Amniotic epithelial cell (primary cell): ENCODE data around the gene VSIG1.

Experiments used
- DNase-seq: peaks from one replicate; pipeline ENCODE4 v3.0.0-alpha.2; 2010; ENCODE audit warnings: low read depth

Gene VSIG1

DNA sequence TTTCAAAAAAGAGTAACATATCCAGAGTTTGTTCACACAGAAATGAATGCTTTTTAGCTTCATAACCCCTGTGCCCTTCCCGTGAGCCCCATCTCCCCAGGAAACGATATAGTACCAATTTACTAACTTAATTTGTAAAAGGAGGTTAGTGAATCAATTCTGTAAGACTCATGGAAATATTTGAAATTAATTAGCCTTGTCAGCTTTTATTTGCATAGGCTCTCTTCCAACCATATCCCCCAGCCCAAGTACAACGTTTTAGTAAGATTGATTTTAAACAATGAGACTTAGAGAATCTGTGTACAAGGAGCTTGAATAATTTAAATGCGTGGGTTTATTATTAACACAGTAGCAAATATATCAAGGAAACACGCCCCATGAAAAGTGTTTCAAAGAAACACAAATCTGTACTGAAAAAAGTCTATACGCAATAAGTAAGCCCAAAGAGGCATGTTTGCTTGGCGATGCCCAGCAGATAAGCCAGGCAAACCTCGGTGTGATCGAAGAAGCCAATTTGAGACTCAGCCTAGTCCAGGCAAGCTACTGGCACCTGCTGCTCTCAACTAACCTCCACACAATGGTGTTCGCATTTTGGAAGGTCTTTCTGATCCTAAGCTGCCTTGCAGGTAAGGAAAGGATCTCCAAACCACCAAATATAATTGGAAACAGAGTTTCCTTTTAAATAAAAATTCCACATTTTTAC is at the start of gene VSIG1:
Gene VSIG1, plus strand, starts transcription at position 512 of the 703 bp plus-strand sequence. Its CDS starts 66 bp downstream, at position 578.
- no peak for DNase-seq

- DNase-seq = no peak
These were observed 48.7 kb upstream of the VSIG1 start for GRCh38 chrX:107996124-107996523.

DNA sequence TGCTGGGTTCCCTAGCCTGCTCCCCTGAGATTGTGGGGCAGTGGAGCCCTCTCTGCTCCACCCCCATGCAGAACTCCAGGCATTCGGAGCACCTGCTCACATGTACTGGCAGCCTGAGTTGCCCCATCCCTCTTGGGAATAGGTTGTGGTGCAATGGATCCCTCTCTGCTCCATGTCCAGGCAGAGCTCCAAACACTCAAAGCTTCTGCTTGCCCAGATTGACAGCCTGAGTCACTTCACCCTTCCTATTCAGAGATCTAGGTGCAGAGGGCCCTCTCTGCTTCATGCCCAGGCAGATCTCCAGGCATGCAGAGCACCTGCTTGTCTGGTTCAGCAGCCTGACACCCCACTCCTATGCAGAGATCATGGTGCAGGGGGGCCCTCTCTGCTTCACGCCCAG is 44.1 kb upstream of the VSIG1 start:
- no peak for DNase-seq

GRCh38 chrX:108001218-108001814 is 43.5 kb upstream of the VSIG1 start:
- DNase-seq = peak; percentile 49

GRCh38 chrX:108018656-108019381 is 26.0 kb upstream of the VSIG1 start:
- DNase-seq = no peak

- DNase-seq = no peak
These were observed 25.4 kb upstream of the VSIG1 start for GRCh38 chrX:108019382-108019875.

DNA sequence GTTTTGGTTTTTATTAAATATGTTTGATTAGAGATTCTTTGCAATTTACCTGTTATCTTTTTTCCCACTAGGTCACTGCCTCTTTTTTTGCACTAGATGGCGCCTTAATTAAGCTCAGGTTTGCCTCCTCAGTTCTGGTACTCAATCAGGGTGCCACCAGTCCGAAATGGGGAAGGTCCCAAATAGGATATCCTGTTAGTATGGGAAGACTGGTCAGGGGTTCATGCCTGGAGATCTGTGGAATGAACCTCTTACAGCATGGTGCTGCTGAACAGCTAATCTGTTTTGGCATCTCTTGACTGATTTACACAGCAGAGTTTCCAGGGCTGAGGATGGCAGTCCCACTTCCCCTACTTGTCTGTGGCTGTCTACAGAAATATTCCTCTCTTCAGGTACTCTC is 24.2 kb upstream of the VSIG1 start:
- DNase-seq = peak; percentile 18

DNA sequence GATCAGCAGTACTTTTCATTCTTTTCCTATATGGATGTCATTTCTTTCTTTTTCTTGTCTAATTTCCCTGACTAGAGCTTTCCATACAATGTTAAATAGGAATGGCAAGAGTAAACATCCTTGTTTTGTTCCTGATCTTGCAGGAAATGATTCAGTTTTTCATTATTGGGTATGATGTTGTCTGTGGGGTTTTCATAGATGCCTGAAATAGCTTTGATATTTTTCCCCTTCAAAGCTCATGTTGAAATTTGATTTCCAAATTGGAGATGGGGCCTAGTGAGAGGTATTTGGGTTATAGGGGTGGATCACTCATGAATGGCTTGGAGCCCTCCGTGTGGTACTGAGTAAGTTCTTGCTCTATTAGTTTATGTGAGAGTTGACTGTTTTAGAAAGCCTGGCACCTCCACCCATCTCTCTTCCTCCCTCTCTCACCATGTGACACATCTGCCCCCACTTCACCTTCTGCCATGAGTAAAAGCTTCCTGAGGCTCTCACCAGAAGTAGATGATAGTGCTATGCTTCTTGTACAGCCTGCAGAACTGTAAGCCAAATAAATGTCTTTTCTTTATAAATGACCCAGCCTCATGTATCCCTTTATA is 22.3 kb upstream of the VSIG1 start:
- DNase-seq = peak; percentile 22

GRCh38 chrX:108025376-108025775 is 19.5 kb upstream of the VSIG1 start:
- no peak for DNase-seq

- DNase-seq = no peak
These were observed 18.8 kb upstream of the VSIG1 start for GRCh38 chrX:108025954-108026600.

- DNase-seq = no peak
These were observed 16.0 kb upstream of the VSIG1 start for GRCh38 chrX:108028854-108029253.

DNA sequence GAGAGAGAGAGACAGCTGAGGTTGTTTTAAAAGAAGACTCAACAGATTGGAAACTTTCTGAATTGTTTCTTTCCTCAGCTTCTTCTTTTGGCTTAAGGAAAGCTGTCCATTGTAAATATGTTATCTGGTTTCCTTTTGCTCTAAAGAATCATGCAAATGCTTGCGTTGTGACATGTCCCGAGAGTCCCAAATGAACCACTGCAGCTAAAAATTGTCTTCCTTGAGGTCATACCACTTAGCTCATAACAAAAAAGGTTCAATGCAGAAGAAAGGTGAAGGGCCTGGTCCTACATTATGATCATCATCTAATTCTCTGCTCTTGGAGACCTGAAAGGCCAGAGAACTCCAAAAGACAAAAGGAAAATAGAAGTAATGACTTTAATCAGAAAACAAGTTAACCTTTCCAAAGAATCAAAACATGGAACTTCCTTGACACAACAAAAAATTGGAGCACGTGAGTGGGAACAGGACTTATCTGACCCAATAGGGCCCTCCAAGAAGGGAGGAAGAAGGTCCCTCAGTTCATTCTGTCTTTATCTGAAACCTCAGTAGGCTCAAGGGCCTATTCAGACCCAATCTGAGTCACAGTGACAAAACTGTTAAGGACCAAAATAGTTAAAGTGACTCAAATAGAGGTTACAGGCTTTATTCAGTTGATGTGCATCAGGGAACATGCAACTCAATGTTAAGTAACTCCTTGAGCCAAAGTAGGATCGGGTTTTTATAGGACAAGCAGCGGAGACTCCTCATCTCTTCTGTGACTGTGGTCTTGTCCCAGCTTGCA is 14.7 kb upstream of the VSIG1 start:
- DNase-seq = no peak

GRCh38 chrX:108032944-108033343 is 11.9 kb upstream of the VSIG1 start:
- no peak for DNase-seq

DNA sequence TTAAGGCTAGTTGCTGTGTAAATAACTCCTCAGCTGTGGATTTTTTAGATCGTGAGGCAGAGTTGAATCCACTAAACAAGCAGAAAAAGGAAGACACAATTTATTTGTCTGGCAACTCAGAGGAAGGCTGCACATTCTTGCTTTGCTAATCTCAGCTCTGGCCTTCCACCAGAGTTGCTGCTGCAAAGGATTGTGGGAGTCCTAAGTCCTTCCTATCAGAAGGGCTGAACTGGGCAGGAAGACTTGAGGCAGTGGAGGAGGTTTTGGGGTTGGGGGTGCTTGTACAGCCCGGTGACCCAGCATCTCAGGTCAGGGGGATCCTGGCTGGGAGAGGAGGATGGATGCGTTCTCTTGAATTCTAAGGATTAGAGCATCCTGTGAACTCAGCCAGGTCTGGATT is 11.0 kb upstream of the VSIG1 start:
- peak; percentile 41 for DNase-seq

- DNase-seq = no peak
These were observed 10.1 kb upstream of the VSIG1 start for GRCh38 chrX:108034725-108035124.

GRCh38 chrX:108036298-108036973 is 8.4 kb upstream of the VSIG1 start:
- DNase-seq = peak; percentile 91

DNA sequence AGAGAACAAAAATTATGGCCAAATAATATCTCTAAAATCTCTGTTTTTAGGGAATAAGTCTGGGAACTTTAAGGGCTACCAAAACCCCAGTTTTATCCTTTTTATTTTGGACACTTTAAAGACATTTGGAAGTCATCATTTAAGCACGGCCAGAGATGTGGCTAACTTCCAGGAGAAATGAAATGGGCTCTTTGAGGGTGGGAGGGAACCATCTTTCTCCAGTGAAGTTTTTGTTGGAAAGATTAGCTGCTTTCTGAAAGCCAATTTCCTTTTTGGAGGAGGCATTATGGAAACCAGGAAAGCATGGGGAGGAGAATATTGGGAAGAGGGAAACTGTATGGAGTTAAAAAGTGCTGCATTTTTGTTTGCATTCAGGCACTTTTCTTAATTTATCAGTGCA is 4.8 kb downstream of the VSIG1 start:
- DNase-seq = no peak

GRCh38 chrX:108053218-108053617 is 8.4 kb downstream of the VSIG1 start:
- no peak for DNase-seq

DNA sequence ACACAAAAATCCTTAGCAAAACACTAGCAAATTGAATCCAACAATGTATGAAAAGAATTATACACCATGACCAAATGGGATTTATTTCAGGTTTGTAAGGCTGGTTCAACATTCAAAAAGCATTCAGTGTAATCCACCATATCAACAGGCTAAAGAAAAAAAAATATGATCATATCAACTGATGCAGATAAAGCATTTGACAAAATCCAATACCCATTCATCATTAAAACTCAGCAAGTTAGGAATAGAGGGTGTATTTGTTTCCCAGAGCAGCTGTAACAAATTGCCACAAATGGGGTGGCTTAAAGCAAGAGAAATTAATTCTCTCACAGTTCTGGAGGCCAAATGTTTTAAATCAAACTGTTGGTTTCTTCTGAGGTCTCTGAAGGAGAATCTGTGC is 10.7 kb downstream of the VSIG1 start:
- no peak for DNase-seq

GRCh38 chrX:108059801-108060200 is 14.9 kb downstream of the VSIG1 start:
- DNase-seq = no peak

DNA sequence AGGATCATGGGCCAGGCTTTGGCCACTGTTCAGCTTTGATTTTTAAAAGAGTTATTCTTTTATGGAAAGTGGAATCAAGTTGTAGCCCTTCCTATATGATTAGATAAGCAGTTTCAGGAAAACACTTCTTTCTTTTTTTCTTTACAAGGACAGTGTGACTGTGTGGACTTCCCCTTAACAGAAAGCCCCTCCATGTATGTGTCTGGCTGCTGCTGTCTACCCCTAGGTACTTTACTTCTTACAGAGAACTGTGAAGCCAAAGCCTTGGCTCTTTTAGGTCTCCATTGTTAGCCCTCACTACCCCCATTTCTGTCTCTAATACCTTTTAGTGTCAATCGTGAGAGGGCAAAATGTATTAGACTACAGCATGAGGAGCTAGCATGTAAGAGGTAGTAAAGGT is 19.1 kb downstream of the VSIG1 start:
- no peak for DNase-seq
